NCI-H2227 (cell line): ENCODE measurements around the gene TGFBR3.

Experiments
- DNase-seq: peaks from one replicate; lab custom pipeline; 2025; ENCODE audit not compliant: unreplicated experiment; lab: John Stamatoyannopoulos, UW

TGFBR3 gene

DNA sequence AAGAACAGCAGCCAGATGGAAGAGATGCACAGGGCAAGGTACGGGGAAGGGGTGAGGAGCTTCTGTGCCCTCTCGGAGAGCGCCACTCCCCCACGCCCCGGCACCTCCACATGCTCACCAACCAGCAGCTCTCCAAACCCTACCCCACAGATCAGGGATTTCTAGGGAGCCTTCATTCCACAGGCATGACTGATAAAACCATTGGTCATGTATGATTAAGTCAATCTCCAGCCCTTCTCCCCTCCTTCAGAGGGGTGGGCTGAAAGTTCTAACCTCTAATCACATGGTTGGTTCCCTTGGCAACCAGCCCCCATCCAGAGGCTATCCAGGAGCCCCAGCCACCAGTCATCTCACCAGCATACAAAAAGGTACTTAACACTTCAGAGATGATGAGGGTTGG is 144.7 kb downstream of the TGFBR3 start:
- DNase-seq: no peak

- no peak for DNase-seq
Observed at GRCh38 chr1:91737650-91738049, 148.3 kb downstream of the TGFBR3 start.

DNA sequence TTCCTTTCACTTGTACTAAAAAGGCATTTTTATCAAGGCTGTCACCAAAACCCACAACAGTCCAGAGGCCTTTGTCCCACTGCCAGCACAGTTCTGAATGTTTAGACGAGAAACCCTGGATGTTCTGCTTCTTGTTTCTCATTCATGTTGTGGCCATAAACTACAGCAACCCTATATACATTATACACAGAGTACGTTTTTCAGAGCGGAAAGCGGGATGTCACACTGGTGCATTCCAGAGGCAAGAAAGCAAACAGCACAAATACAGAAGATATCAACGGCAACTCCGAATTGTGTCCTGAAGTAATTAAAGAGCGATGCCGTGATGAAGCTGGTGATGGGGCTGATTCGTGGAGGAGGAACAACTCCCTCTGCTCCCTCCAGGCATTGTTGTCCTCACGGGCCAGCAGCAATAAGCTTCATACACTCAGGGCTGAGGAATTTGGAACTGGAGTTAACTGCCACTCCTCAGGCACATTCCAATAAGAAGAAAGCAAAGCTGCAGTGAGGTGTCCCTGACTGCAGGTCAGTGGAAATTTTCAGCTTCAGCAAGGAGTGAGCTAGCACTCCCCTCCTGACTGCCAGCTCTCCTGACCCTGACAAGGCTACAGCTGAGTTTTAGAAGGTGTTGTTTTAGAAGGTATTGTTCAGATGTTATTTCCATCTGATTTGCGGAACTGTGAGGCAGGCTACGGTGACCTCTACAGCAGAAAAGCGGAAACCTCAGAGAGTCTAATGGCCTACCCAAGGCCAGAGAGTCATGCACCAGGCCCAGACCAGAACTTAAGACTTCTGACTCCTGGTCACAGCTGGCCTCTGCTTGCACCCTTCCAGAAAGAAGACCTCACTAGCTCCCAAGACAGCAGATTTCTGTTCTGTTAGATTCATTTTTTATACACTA is 149.0 kb downstream of the TGFBR3 start:
- DNase-seq: no peak

GRCh38 chr1:91736146-91736714 is 149.7 kb downstream of the TGFBR3 start:
- no peak for DNase-seq

GRCh38 chr1:91735266-91735845 is 150.6 kb downstream of the TGFBR3 start:
- no peak for DNase-seq

GRCh38 chr1:91734761-91735160 is 151.2 kb downstream of the TGFBR3 start:
- DNase-seq: no peak

- no peak for DNase-seq
Observed at GRCh38 chr1:91733108-91733710, 152.7 kb downstream of the TGFBR3 start.

DNA sequence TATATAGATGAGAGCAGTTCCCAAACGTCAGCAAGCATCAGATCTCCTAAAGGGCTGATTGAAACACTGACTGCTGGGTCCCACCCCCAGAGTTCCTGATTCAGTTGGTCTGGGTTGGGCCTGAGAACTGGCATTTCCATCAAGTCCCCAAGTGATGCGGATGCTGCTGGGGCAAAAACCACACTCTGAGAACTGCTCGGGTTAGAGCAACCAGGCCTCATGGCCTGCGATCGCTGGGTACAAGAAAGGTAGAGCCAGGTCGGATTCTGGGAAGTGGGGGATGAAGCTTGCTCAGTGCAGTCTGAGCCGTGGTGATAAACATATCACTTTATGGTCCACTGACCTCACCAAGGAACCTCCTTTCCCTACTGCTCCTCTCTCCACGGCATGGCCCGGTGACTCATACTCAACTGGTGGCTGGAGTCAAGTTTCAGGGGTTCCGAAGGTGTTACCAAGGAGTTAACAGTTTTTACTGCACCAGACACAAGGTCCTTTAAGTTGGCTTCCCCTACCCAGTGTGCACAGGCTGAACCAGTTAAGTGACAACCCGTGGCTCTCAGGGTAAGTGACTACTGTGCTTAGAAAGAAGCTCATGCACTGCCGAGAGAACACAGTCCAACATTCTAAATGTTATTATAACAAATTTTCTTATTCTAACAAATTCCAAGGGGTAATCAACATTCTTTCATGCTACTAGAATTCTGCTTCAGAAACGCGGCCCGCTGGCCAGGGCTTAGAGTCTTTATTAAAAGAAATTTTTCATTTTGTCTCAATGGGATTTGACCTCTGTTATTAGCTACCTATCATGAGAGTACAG is 153.5 kb downstream of the TGFBR3 start:
- no peak for DNase-seq

DNA sequence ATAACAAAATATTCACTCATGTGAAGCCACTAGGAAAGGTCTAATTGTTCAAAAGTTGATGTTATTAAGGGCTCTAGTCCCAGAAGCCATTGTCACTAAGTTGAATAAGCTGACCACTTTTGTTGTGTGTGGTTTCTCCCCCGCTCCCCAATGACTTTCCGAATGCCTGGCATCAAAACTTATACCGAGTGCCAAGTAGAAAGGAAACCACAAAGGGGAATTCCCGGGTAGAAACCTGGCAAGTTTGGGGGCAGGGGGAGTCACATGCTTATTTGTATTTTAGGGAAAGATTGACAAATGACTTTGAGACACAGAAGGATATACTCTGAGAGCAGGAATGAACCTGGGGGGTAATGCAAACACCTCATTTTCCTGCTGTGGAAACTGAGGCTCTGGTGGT is 154.1 kb downstream of the TGFBR3 start:
- DNase-seq: no peak

DNA sequence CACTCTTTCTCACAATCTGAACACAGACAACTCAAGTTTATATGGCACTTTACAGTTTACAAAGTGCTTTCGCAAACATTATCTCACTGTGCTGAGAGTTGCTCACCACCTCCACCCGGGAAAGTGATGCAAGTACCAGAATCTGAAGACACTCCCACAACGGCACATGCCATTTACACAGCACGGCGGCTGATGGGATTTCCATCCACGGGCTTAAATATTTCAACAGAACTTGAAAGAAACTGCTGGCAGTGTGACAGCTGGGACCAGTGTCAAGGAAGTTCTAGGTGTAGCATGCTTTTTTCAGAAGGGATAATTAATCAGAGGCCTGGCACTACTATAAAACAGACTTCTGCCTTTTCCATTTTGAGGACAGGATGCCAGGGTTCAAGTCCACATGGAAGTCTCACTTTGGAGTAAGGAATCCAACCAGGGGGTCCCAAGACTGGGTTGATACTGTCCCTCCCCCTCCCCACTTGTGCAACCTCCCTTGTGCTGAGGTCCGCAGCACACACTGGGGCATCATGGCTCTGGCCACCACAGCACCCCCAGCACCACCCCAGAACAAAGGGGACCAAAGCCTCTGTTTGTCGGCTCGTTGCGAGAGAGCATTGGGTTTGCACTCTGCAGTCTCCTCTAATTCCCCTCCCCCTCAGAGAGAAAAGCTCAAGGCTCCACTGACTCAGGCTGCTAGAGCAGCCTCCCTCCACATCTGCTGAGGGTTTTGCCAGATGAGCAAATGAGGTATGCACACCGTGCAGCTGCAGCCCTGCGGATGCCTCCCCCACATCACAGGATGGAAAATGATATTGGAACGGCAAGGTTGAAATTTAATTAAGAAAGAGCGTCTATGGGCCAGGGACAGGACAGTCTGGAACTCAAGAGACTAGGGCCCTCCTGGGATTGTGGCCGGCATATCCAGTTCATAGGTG is 154.9 kb downstream of the TGFBR3 start:
- no peak for DNase-seq

DNA sequence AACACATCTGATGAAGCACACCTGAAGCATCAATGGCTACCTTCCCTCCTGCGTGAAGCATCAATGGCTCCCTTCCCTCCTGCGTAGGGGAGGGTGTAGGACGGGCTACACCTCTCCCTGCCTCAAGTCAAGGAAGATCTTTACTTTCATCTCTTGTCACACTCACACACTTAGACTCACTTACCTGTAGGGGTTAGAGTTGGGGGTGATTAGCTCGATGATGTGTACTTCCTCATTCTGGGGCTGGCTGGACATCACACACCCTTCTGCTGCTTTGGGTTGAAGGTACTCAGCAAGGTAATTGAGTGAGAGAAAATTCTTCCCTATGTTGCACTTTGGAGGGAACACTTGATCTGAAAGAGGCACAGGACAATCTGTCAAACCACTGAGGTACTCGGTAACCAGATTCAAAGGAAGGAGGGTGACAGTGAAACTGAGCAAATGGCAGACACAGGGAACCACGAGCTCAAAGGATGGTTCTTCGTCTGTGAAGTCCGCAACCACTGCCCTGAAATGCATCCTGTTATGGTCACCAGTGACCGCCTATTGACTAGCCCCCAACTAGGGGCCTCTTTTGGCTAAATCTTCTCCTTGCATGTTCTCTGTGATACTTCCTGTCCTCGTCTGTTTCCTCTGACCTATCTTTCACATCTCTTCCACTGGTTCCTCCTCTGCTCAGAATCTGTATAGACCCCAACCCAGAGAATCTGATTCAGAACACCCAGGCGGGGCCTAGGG is 156.2 kb downstream of the TGFBR3 start:
- no peak for DNase-seq

DNA sequence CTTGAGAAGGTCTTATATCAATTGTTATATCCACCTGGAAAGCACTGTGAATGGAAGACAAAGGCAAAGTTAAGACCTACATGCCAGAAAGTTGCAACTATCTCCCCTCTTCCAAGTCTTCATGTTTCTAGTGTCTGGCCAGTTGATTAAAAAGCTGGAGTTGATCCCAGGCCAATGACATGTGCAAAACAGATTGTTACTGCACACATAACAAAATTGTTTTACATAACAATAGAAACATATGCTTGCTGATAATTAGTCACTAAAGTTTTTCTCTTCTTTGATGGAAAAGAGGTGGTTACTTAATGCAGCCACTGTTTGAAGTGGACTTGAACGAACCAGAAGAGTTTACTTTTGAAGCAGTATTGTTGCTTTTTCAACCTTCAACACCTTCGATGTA is 158.2 kb downstream of the TGFBR3 start:
- no peak for DNase-seq

DNA sequence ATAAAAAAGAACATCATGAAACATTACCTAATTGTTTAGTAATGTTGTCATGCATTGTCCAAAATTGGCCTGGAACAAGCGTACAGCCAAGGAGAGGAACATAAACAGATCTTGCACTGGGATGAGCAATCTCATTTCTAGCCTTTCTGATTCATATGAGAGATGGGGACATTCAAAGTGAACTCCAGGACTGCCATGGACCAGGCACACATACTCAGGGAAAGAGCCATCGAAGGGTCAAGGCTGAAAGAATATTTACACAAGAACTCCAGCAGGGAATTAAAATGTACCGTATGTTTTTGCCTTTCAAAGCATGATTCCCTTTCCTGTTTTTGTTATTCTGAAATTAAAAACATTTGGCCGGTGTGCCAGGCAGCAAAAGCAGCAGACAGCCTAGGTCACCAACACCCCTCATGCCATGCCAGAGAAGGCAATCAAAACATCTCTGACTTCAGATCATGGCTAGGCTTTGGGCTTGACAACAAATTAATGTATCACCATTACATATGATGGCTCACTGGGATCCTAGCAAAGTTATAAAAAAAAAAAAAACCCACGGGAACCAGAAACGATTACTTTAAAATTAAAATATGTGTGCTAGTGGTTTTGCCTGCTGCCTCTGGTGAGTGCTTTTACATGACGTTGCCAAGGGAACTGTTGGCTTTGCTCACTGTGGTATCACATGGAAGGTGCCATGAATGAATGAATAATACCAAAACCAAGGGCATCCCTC is 159.8 kb downstream of the TGFBR3 start:
- no peak for DNase-seq

GRCh38 chr1:91725618-91725988 is 160.3 kb downstream of the TGFBR3 start:
- DNase-seq: no peak

DNA sequence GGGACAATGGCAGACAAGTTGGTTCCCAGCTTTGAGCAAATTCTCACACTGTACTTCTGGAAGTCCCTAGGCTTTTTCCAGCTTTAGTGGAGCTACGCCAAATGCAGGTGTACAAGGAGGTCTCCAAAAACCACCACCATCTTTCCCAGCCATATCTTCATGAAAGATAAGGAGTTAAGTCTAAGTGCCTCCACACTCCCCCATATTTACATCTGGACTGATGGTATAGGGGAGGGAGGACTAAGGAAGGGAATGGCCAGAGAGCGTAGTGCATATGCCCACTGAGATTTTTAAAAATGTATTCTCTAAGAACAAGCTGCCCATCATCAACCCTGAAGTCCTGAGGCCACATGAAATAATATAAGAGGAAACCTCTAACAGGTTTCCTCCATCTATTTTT is 161.3 kb downstream of the TGFBR3 start:
- no peak for DNase-seq

DNA sequence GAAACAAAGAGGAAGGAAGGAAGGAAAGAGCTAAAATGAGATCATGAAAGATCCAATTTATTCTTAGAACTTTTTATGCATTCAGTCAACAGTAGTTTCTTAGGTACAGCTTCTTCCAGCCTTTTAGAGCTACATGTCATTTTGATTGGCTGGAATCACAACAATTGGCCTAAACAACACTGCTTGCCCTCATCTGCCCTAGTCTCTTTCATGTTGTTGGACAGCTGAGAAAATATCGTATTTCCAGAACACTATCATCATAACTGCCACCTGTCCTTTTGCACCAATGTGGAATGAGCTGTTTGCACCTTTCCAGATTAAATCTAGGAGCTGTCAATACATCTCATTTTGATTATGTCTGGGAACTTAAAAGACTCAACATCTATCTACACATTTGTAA is 161.7 kb downstream of the TGFBR3 start:
- no peak for DNase-seq

- DNase-seq: no peak
Observed at GRCh38 chr1:91720044-91720443, 165.9 kb downstream of the TGFBR3 start.

- no peak for DNase-seq
Observed at GRCh38 chr1:91718877-91719276, 167.1 kb downstream of the TGFBR3 start.

DNA sequence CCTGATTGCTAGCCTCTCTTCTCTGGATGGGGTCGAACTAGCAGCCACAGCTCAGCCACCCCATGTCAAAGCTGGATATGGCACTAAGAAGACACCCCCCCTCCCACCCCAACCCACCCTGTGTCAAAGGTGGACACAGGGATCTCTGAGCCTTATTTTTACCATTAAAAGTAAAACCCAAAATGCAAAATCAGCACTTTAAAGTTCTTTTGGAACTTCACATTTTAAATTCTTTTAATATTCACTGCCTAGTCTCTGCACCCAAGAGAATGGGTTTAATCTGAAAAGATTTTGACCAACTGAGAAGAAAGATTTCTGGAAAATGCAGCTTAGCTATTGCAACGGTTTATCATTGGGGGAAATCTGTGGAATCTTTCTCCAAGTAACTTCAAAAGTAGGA is 167.6 kb downstream of the TGFBR3 start:
- DNase-seq: no peak
